Astrocyte of the cerebellum (primary cell): ENCODE measurements around the gene PTCSC3.

ENCODE experiments used
- DNase-seq: peaks from one replicate; pipeline ENCODE4 v3.0.0-alpha.2; 2011; ENCODE audit warnings: low read depth
- H3K4me3 ChIP-seq: 2 replicates; pipeline ENCODE4 v1.5.1; 2011; ENCODE audit warnings: mild to moderate bottlenecking, low read depth, low read length, moderate library complexity
- CTCF ChIP-seq: IDR thresholded peaks from 2 replicates; pipeline ENCODE4 v1.5.1; 2012; ENCODE audit warnings: low read length, low read depth, moderate library complexity, mild to moderate bottlenecking; ENCODE audit errors: missing control alignments
- in situ Hi-C: cut with HindIII; loops from 2 replicates; pipeline ENCODE4 v1.10.0; 2017; ENCODE audit warnings: low sequenced_read_pairs

The PTCSC3 gene

GRCh38 chr14:36221112-36221511 lies 44.6 kb upstream of the PTCSC3 start:
- in situ Hi-C loops = no loop called here
- TF ChIP-seq CTCF = no peak
- no peak overlapping the region for H3K4me3 ChIP-seq
- DNase-seq = no peak

- no peak for DNase-seq
- in situ Hi-C loops = no loop called here
Measured at GRCh38 chr14:36217732-36218131, 41.2 kb upstream of the PTCSC3 start.

GRCh38 chr14:36217027-36217426 lies 40.5 kb upstream of the PTCSC3 start:
- in situ Hi-C loops = no loop called here
- TF ChIP-seq CTCF = no peak
- no peak overlapping the region for H3K4me3 ChIP-seq
- no peak for DNase-seq

More at GRCh38 chr14:36217732-36218131, 41.2 kb upstream of the PTCSC3 start:
- no peak overlapping the region for H3K4me3 ChIP-seq
- TF ChIP-seq CTCF = no peak

GRCh38 chr14:36215217-36215598 lies 38.7 kb upstream of the PTCSC3 start:
- H3K4me3 ChIP-seq = no peak overlapping the region
- no peak for DNase-seq
- in situ Hi-C loops = no loop called here
- no peak for TF ChIP-seq CTCF

- no peak overlapping the region for H3K4me3 ChIP-seq
- in situ Hi-C loops = no loop called here
- no peak for DNase-seq
- TF ChIP-seq CTCF = no peak
Measured at GRCh38 chr14:36214476-36215216, 38.1 kb upstream of the PTCSC3 start.

GRCh38 chr14:36212987-36213386 lies 36.5 kb upstream of the PTCSC3 start:
- no peak overlapping the region for H3K4me3 ChIP-seq
- in situ Hi-C loops = no loop called here
- DNase-seq = no peak
- TF ChIP-seq CTCF = no peak
